A549 (cell line): Measurements from ENCODE around the gene WASF3. TPM values are rescaled to one million over a fixed set of nuclear protein-coding genes. Genes with fewer than 3 reads are reported as not detected.

Source experiments
- ATAC-seq, 2 experiments: fragments of 200-7000 bp in 1 of 2; fragments of >200 bp in 1 of 2; cut with Nextera tagmentation in 1 of 2; cut with Tn5 transposase in 1 of 2; 3 replicates each; pipeline versions ENCODE4 v1.8.0 to v1.9.1; 2018 to 2020; ENCODE audit warnings: mild to moderate bottlenecking in 1 of 2, moderate library complexity in 1 of 2
- CTCF ChIA-PET: fragments of 300-600 bp; sonication (Branson Sonifier 250); formaldehyde crosslinking; extraction: SDS; loops from one replicate; lab custom pipeline; 2021; ENCODE audit warnings: antibody characterized with exemption, inconsistent platforms; lab: Yijun Ruan, JAX
- POLR2A ChIA-PET: fragments of 350-600 bp; formaldehyde crosslinking; extraction: SDS; loops from one replicate; lab custom pipeline; 2021; ENCODE audit warnings: antibody characterized with exemption, inconsistent platforms; lab: Yijun Ruan, JAX
- DNase-seq, 2 experiments: peaks; one replicate each; pipeline versions ENCODE4 v3.0.0 to v3.0.0-alpha.2; 2011 to 2016; ENCODE audit warnings: low read depth in 1 of 2, low spot score in 1 of 2
- FAIRE-seq: peaks from 2 replicates; lab custom pipeline; 2011; peaks lifted over from hg19 to GRCh38; lab: Jason Lieb, UNC
- H3K27ac ChIP-seq, 2 experiments: fragments of >200 bp; sonication (Bioruptor Twin); formaldehyde crosslinking; 3 replicates each; pipeline ENCODE4 v1.5.1; 2016 to 2017
- H3K4me1 ChIP-seq: fragments of >200 bp; sonication (Bioruptor Twin); formaldehyde crosslinking; 3 replicates; pipeline ENCODE4 v1.6.1; 2016
- H3K4me2 ChIP-seq: fragments of >200 bp; sonication (Bioruptor Twin); formaldehyde crosslinking; 3 replicates; pipeline ENCODE4 v1.6.1; 2016
- H3K4me3 ChIP-seq: fragments of >200 bp; sonication (Bioruptor Twin); formaldehyde crosslinking; 3 replicates; pipeline ENCODE4 v1.5.1; 2016
- H3K9me3 ChIP-seq: fragments of >200 bp; sonication (Bioruptor Twin); formaldehyde crosslinking; 3 replicates; pipeline ENCODE4 v1.6.1; 2016
- CBX8 ChIP-seq: fragments of 200-600 bp; sonication (generic); IDR thresholded peaks from 2 replicates; pipeline ENCODE4 v1.6.1; 2016
- CHD2 ChIP-seq: fragments of 150-350 bp; IDR thresholded peaks from 2 replicates; pipeline ENCODE4 v1.6.1; 2014; ENCODE audit warnings: low read length; ENCODE audit not compliant: partially characterized antibody
- CHD4 ChIP-seq: fragments of 200-600 bp; sonication (generic); IDR thresholded peaks from 2 replicates; pipeline ENCODE4 v1.6.1; 2016; ENCODE audit warnings: antibody characterized with exemption, mild to moderate bottlenecking, borderline replicate concordance
- CTCF ChIP-seq: fragments of >200 bp; sonication (Bioruptor Twin); formaldehyde crosslinking; IDR thresholded peaks from 3 replicates; pipeline ENCODE4 v1.5.1; 2016
- ESRRA ChIP-seq: fragments of 150-350 bp; IDR thresholded peaks from 2 replicates; pipeline ENCODE4 v1.6.1; 2014; ENCODE audit warnings: mild to moderate bottlenecking, low read length, borderline replicate concordance
- FOSB ChIP-seq: fragments of 250-450 bp; sonication (Bioruptor Pico); IDR thresholded peaks from 2 replicates; pipeline ENCODE4 v1.5.0; 2020; ENCODE audit warnings: mild to moderate bottlenecking, moderate library complexity
- FOSL2 ChIP-seq, 2 experiments: fragments of 450-650 bp in 1 of 2; fragments of >200 bp in 1 of 2; sonication (Bioruptor Twin) in 1 of 2; formaldehyde crosslinking; IDR thresholded peaks; 2 replicates each; pipeline versions ENCODE4 v1.5.0 to v1.6.1; 2016 to 2020; ENCODE audit warnings: mild to moderate bottlenecking in 1 of 2, moderate library complexity in 1 of 2
- HOXA7 ChIP-seq: fragments of 250-450 bp; sonication (Bioruptor Pico); IDR thresholded peaks from 2 replicates; pipeline ENCODE4 v1.5.0; 2020; ENCODE audit warnings: mild to moderate bottlenecking, moderate library complexity
- HOXB5 ChIP-seq: fragments of 250-450 bp; sonication (Bioruptor Pico); IDR thresholded peaks from 2 replicates; pipeline ENCODE4 v1.5.0; 2020; ENCODE audit warnings: mild to moderate bottlenecking, moderate library complexity
- JUN ChIP-seq, 2 experiments: fragments of >200 bp; sonication (Bioruptor Twin); formaldehyde crosslinking; IDR thresholded peaks; 2 replicates in 1 of 2; 3 replicates in 1 of 2; pipeline ENCODE4 v1.6.1; 2016 to 2017
- JUNB ChIP-seq: fragments of >200 bp; sonication (Bioruptor Twin); formaldehyde crosslinking; IDR thresholded peaks from 2 replicates; pipeline ENCODE4 v1.6.1; 2016
- MAFK ChIP-seq: fragments of 450-650 bp; IDR thresholded peaks from 2 replicates; pipeline ENCODE4 v1.6.1; 2014; ENCODE audit not compliant: partially characterized antibody
- NFE2L2 ChIP-seq: fragments of 150-350 bp; conservative IDR thresholded peaks from 2 replicates; pipeline ENCODE4 v1.6.1; 2014; ENCODE audit warnings: low read length
- NR3C1 ChIP-seq: fragments of >200 bp; sonication (Bioruptor Twin); formaldehyde crosslinking; IDR thresholded peaks from 3 replicates; pipeline ENCODE4 v1.6.1; 2017
- RAD21 ChIP-seq, 2 experiments: fragments of >200 bp in 1 of 2; sonication (Bioruptor Twin) in 1 of 2; formaldehyde crosslinking in 1 of 2; IDR thresholded peaks in 1 of 2; conservative IDR thresholded peaks in 1 of 2; 2 replicates in 1 of 2; 3 replicates in 1 of 2; pipeline ENCODE4 v1.6.1; 2012 to 2018; ENCODE audit warnings: inconsistent platforms in 1 of 2
- RCOR1 ChIP-seq: fragments of 150-350 bp; IDR thresholded peaks from 2 replicates; pipeline ENCODE4 v1.6.1; 2014; ENCODE audit warnings: antibody characterized with exemption, low read length, low read depth
- RFX5 ChIP-seq: fragments of 450-650 bp; IDR thresholded peaks from 2 replicates; pipeline ENCODE4 v1.7.1; 2014; ENCODE audit warnings: antibody characterized with exemption, mild to moderate bottlenecking, moderate library complexity
- RNF2 ChIP-seq: fragments of 200-600 bp; sonication (generic); IDR thresholded peaks from 2 replicates; pipeline ENCODE4 v1.6.1; 2016; ENCODE audit warnings: low read depth, mild to moderate bottlenecking, antibody characterized with exemption, moderate library complexity, borderline replicate concordance
- SREBF2 ChIP-seq: fragments of 450-650 bp; IDR thresholded peaks from 2 replicates; pipeline ENCODE4 v1.6.1; 2014; ENCODE audit warnings: mild to moderate bottlenecking, moderate library complexity
- USF2 ChIP-seq: fragments of 450-650 bp; IDR thresholded peaks from 2 replicates; pipeline ENCODE4 v1.6.1; 2014; ENCODE audit warnings: antibody characterized with exemption
- ZC3H11A ChIP-seq: fragments of 450-650 bp; IDR thresholded peaks from 2 replicates; pipeline ENCODE4 v1.6.1; 2014; ENCODE audit warnings: antibody characterized with exemption, mild to moderate bottlenecking
- ZFP36 ChIP-seq: fragments of 450-650 bp; IDR thresholded peaks from 2 replicates; pipeline ENCODE4 v1.6.1; 2014; ENCODE audit warnings: borderline replicate concordance; ENCODE audit not compliant: partially characterized antibody
- WGBS: methylation state at CpG from one replicate; pipeline ENCODE4 v1.1.6; 2017; ENCODE audit errors: missing lambda C conversion rate; 5-methylcytosine and 5-hydroxymethylcytosine counted together
- polyA plus RNA-seq, 4 experiments: library from polyadenylated mRNA; depleted of rRNA in 3 of 4; stranded (reverse); fragments of >200 nt; fragmentation: RNase III in 1 of 4; extraction: RNeasy Plus Mini Kit Qiagen cat#74134 plus additional on column Dnase treatment in 1 of 4; gene quantifications; 2 replicates in 3 of 4; 3 replicates in 1 of 4; pipeline ENCODE4 v1.2.3, GENCODE V29; 2011 to 2017

The WASF3 gene
- polyA plus RNA-seq, 2 of the 4 experiments (the other 2 are of a cell fraction): 0.09 to 0.56 TPM

GRCh38 chr13:26568132-26568815 lies 10.8 kb downstream of the WASF3 start:
- Histone ChIP-seq H3K4me2 (no peak overlapping the region), H3K4me1 (no peaks in the 10 kb centered on the region), H3K4me3 (no peak overlapping the region), H3K9me3 (no peaks in the 10 kb centered on the region), H3K27ac (no peak overlapping the region)
- DNase-seq (no peak), FAIRE-seq (no peak), ATAC-seq (no peak)
- ChIA-PET POLR2A (no interaction called here), CTCF (no interaction called here)
- TF ChIP-seq RNF2: no peak
- TF ChIP-seq NFE2L2: no peak
- no peak for TF ChIP-seq ZFP36
- TF ChIP-seq NR3C1: no peak
- no peak for TF ChIP-seq CHD4
- TF ChIP-seq FOSB (CRISPR knock-in tag): no peak
- 0% methylated on average over 2 of the region's 2 CpGs for WGBS

GRCh38 chr13:26571518-26571917 lies 14.0 kb downstream of the WASF3 start:
- ChIA-PET CTCF (no interaction called here), POLR2A (no interaction called here)
- TF ChIP-seq CHD2: no peak
- no peak for ATAC-seq
- Histone ChIP-seq H3K9me3 (no peaks in the 10 kb centered on the region), H3K27ac (no peak overlapping the region), H3K4me1 (no peaks in the 10 kb centered on the region), H3K4me2 (no peak overlapping the region), H3K4me3 (no peak overlapping the region)
- WGBS: 2% methylated on average over 3 of the region's 3 CpGs
- FAIRE-seq: no peak
- no peak for DNase-seq

- no peak overlapping the region for H3K4me3 ChIP-seq
- no peak overlapping the region for H3K4me2 ChIP-seq
- WGBS: 30% methylated on average over 2 of the region's 2 CpGs
- no peak for ATAC-seq
- no peak for DNase-seq
- no peak for FAIRE-seq
- H3K4me1 ChIP-seq: no peaks in the 10 kb centered on the region
- CTCF ChIA-PET: no interaction called here
- TF ChIP-seq USF2 (no peak), FOSL2 (IDR thresholded peaks at IDR 0.05) (no peak), FOSL2 (CRISPR knock-in tag; IDR thresholded peaks at IDR 0.05) (no peak), RFX5 (no peak), ZC3H11A (no peak), RAD21 (conservative IDR thresholded peaks at IDR 0.05 in 1 of 2, IDR thresholded peaks at IDR 0.05 in 1 of 2) (no peak), RCOR1 (no peak), NR3C1 (no peak), HOXA7 (CRISPR knock-in tag) (no peak), HOXB5 (no peak), CBX8 (no peak), CHD2 (no peak), ESRRA (no peak)
- no peaks in the 10 kb centered on the region for H3K9me3 ChIP-seq
- no peak overlapping the region for H3K27ac ChIP-seq
- POLR2A ChIA-PET: no interaction called here
Measured at GRCh38 chr13:26575244-26575643, 17.8 kb downstream of the WASF3 start.

- H3K9me3 ChIP-seq: no peaks in the 10 kb centered on the region
- H3K4me3 ChIP-seq: no peak overlapping the region
- WGBS: 4% methylated on average over 1 of the region's 1 CpG
- FAIRE-seq (no peak), ATAC-seq (no peak), DNase-seq (no peak)
- ChIA-PET POLR2A (no interaction called here), CTCF (no interaction called here)
- TF ChIP-seq JUN (IDR thresholded peaks at IDR 0.05) (no peak), ESRRA (no peak), CTCF (no peak), SREBF2 (no peak), MAFK (peak; percentile 86), JUNB (no peak)
- H3K4me1 ChIP-seq: no peaks in the 10 kb centered on the region
- no peak overlapping the region for H3K4me2 ChIP-seq
- H3K27ac ChIP-seq: no peak overlapping the region
Measured at GRCh38 chr13:26579580-26579979, 22.1 kb downstream of the WASF3 start.
